Retinal pigment epithelial cell (primary cell): ENCODE measurements around the gene EVX1.

ENCODE experiments used
- DNase-seq: peaks from one replicate; pipeline ENCODE4 v3.0.0-alpha.2; 2010; ENCODE audit warnings: low read depth
- H3K4me3 ChIP-seq: 2 replicates; pipeline ENCODE4 v1.5.1; 2011; ENCODE audit warnings: mild to moderate bottlenecking, low read length, control low read depth, moderate library complexity
- CTCF ChIP-seq: conservative IDR thresholded peaks from 2 replicates; pipeline ENCODE4 v1.5.1; 2011; ENCODE audit warnings: low read depth, low read length, control low read depth, inconsistent platforms

The EVX1 gene

GRCh38 chr7:27243340-27244163, 950 bp downstream of the EVX1 start:
- no peak for TF ChIP-seq CTCF
- DNase-seq = no peak
- no peak overlapping the region for H3K4me3 ChIP-seq

DNA sequence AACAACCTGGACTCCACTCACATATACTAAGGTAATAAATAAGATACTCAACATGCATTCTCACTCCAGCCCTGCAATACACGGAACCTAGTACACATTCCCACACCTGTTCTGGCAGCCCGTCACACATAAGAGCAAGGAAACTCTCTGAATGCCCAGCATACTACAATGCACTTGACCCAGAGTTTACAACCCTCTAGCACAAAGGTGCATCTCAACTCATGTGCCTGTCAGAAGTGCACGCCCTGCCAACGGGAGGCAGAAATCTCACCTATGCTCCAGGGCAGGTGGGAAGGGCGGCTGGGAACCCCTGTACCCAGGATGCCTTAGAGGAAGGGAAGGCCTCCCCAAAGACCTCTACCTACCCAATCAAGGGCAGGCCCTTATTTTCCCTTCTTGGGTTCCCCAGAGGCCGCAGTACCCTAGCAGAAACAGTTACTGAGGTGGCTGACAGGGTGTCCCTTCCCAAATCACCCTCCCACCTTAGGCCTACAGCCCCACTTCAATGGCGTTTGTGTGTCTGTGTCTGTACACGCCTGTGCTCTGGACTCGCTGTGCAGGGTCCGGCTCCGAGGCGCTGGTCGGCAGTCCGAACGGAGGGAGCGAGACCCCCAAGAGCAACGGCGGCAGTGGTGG, 2.0 kb downstream of the EVX1 start:
- no peak overlapping the region for H3K4me3 ChIP-seq
- TF ChIP-seq CTCF = no peak
- DNase-seq = no peak

- TF ChIP-seq CTCF = no peak
- no peak for DNase-seq
- H3K4me3 ChIP-seq = no peak overlapping the region
Observed at GRCh38 chr7:27245124-27245797, 2.7 kb downstream of the EVX1 start.

DNA sequence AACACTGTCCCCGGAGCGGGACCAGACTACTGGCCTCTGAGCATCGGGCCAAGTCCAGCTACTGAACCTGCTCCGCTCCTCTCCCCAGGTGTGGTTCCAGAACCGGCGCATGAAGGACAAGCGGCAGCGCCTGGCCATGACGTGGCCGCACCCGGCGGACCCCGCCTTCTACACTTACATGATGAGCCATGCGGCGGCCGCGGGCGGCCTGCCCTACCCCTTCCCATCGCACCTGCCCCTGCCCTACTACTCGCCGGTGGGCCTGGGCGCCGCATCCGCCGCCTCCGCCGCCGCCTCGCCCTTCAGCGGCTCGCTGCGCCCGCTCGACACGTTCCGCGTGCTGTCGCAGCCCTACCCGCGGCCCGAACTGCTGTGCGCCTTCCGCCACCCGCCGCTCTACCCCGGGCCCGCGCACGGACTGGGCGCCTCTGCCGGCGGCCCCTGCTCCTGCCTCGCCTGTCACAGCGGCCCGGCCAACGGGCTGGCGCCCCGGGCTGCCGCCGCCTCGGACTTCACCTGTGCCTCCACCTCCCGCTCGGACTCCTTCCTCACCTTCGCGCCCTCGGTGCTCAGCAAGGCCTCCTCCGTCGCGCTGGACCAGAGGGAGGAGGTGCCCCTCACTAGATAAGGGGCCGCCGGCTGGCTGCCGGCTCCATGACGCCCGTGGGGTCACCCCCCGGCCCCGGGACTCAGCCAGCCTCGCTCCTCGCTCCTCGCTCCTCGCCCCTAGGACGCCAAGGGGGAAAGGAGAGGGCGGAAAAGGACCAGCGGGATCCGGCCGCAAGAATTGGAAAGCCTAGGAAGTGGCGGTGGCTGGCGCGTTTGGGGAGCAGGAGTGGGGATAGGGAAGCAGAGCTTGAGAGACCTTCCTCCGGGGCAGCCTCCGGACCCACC, 3.4 kb downstream of the EVX1 start:
- TF ChIP-seq CTCF = no peak
- no peak for DNase-seq
- no peak overlapping the region for H3K4me3 ChIP-seq

DNA sequence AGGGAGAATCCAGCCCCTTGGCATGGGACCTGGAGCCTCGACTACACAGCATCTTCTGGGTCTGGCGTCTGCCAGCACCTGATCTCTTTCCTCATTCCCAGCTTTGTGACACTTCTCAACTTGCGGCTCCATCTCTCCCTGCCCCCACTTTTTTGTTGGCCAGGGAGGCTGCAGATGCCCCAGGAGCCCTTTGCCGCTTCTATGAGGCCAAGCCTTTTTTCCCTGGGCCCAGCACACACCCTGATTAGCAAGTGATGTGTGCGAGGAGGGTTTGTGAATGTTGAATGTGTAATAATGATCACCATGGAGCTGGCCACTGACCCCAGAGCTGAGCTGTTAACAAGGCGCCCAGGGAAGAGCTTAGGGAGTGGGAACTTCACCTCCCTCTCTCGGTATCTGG, 4.4 kb downstream of the EVX1 start:
- DNase-seq = no peak
- TF ChIP-seq CTCF = no peak

DNA sequence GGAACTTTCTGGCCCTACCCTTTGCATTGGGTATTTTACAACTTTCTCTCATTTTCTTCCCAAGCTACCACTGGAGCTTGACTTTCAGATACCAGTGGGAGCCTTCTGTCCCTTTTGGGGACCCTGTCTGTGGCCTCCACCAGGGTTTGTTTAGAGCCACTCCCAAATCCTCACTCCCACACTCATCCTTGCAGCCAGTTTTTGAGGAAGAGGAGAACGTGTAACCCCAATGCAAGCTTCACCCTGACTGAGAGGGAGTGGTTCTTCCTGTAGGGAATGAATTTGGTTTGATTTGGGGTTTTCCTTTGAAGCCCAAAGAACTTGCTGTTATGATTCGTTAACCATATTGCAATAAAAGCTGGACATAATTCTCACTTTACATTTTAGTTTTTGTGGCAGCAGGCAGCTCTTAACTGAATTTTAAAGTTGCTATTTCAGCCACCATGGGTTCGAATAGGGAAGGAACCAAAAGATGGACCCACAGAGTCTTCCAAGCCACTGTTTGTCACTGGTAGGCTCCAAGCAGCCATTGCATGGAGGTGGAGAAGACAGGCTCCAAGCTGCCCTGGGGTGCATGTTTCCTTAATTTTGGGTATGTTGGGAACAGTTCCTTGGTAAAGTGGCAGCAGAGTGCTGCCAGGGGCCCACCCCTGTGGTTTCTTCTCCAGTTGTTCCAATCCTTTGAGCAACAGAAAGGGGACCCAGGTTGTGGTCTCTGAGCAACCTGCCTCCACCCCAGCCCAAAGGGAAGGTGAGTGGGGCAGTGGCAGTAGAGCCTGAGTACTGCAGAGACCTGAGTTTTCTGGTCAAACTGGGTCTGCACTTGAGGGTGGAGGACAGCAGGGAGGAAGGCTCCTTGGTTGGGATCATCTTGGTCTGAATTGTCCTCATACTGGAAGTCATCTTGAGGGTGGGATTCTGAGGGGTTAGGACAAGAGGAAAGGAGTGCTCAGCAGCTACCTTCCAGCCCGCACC, 5.1 kb downstream of the EVX1 start:
- TF ChIP-seq CTCF = no peak
- no peak overlapping the region for H3K4me3 ChIP-seq

More for the DNA sequence above, 4.4 kb downstream of the EVX1 start:
- H3K4me3 ChIP-seq = no peak overlapping the region

More for the DNA sequence above, 5.1 kb downstream of the EVX1 start:
- DNase-seq = no peak
